ENCODE measurements around the gene CD46. TPM values are rescaled to one million over a fixed set of nuclear protein-coding genes. Genes with fewer than 3 reads are reported as not detected.

The CD46 gene
- total RNA-seq, 1 donor = 120 TPM

- Histone ChIP-seq H3K27me3 (ENCODE audit: insufficient read depth, low read length) (no peaks in the 10 kb centered on the region), H3K4me3 (ENCODE audit: low read length) (no peak overlapping the region), H3K9me3 (ENCODE audit: low read depth, low read length) (no peaks in the 10 kb centered on the region)
These were observed 50.0 kb downstream of the CD46 start for GRCh38 chr1:207801819-207802218.

GRCh38 chr1:207803678-207804077 lies 51.8 kb downstream of the CD46 start:
- H3K4me3 ChIP-seq (ENCODE audit: low read length) = no peak overlapping the region
- H3K27me3 ChIP-seq (ENCODE audit: insufficient read depth, low read length) = no peaks in the 10 kb centered on the region
- peaks cover 40% of the 10 kb centered on the region for H3K4me1 ChIP-seq (ENCODE audit: insufficient read depth, low read length)
- no peaks in the 10 kb centered on the region for H3K9me3 ChIP-seq (ENCODE audit: low read depth, low read length)

More at GRCh38 chr1:207801819-207802218, 50.0 kb downstream of the CD46 start:
- peaks cover 36% of the 10 kb centered on the region for H3K4me1 ChIP-seq (ENCODE audit: insufficient read depth, low read length)

GRCh38 chr1:207804721-207805468 lies 53.0 kb downstream of the CD46 start:
- H3K4me3 ChIP-seq (ENCODE audit: low read length) = no peak overlapping the region
- no peaks in the 10 kb centered on the region for H3K27me3 ChIP-seq (ENCODE audit: insufficient read depth, low read length)
- H3K4me1 ChIP-seq (ENCODE audit: insufficient read depth, low read length) = peaks cover 31% of the 10 kb centered on the region

GRCh38 chr1:207805841-207806421 lies 54.1 kb downstream of the CD46 start:
- Histone ChIP-seq H3K9me3 (ENCODE audit: low read depth, low read length) (no peaks in the 10 kb centered on the region), H3K27me3 (ENCODE audit: insufficient read depth, low read length) (no peaks in the 10 kb centered on the region), H3K4me3 (ENCODE audit: low read length) (no peak overlapping the region), H3K4me1 (ENCODE audit: insufficient read depth, low read length) (peaks cover 31% of the 10 kb centered on the region)

More at GRCh38 chr1:207804721-207805468, 53.0 kb downstream of the CD46 start:
- H3K9me3 ChIP-seq (ENCODE audit: low read depth, low read length) = no peaks in the 10 kb centered on the region

- peaks cover 31% of the 10 kb centered on the region for H3K4me1 ChIP-seq (ENCODE audit: insufficient read depth, low read length)
- no peaks in the 10 kb centered on the region for H3K9me3 ChIP-seq (ENCODE audit: low read depth, low read length)
- H3K27me3 ChIP-seq (ENCODE audit: insufficient read depth, low read length) = no peaks in the 10 kb centered on the region
- no peak overlapping the region for H3K4me3 ChIP-seq (ENCODE audit: low read length)
These were observed 54.9 kb downstream of the CD46 start for GRCh38 chr1:207806531-207807325.

- H3K27me3 ChIP-seq (ENCODE audit: insufficient read depth, low read length) = no peaks in the 10 kb centered on the region
- no peak overlapping the region for H3K4me3 ChIP-seq (ENCODE audit: low read length)
- H3K9me3 ChIP-seq (ENCODE audit: low read depth, low read length) = no peaks in the 10 kb centered on the region
- H3K4me1 ChIP-seq (ENCODE audit: insufficient read depth, low read length) = peaks cover 31% of the 10 kb centered on the region
These were observed 55.5 kb downstream of the CD46 start for GRCh38 chr1:207807326-207807689.

GRCh38 chr1:207807690-207808321 lies 56.0 kb downstream of the CD46 start:
- H3K4me3 ChIP-seq (ENCODE audit: low read length) = no peak overlapping the region
- no peaks in the 10 kb centered on the region for H3K9me3 ChIP-seq (ENCODE audit: low read depth, low read length)
- H3K27me3 ChIP-seq (ENCODE audit: insufficient read depth, low read length) = no peaks in the 10 kb centered on the region
- peaks cover 32% of the 10 kb centered on the region for H3K4me1 ChIP-seq (ENCODE audit: insufficient read depth, low read length)

GRCh38 chr1:207808322-207808705 lies 56.5 kb downstream of the CD46 start:
- H3K4me3 ChIP-seq (ENCODE audit: low read length) = no peak overlapping the region
- no peaks in the 10 kb centered on the region for H3K27me3 ChIP-seq (ENCODE audit: insufficient read depth, low read length)
- H3K4me1 ChIP-seq (ENCODE audit: insufficient read depth, low read length) = peaks cover 37% of the 10 kb centered on the region
- H3K9me3 ChIP-seq (ENCODE audit: low read depth, low read length) = no peaks in the 10 kb centered on the region

- peaks cover 44% of the 10 kb centered on the region for H3K4me1 ChIP-seq (ENCODE audit: insufficient read depth, low read length)
These were observed 57.2 kb downstream of the CD46 start for GRCh38 chr1:207808911-207809555.

GRCh38 chr1:207810173-207810572 lies 58.3 kb downstream of the CD46 start:
- Histone ChIP-seq H3K4me3 (ENCODE audit: low read length) (no peak overlapping the region), H3K4me1 (ENCODE audit: insufficient read depth, low read length) (peaks cover 55% of the 10 kb centered on the region), H3K9me3 (ENCODE audit: low read depth, low read length) (no peaks in the 10 kb centered on the region), H3K27me3 (ENCODE audit: insufficient read depth, low read length) (no peaks in the 10 kb centered on the region)

More at GRCh38 chr1:207808911-207809555, 57.2 kb downstream of the CD46 start:
- Histone ChIP-seq H3K9me3 (ENCODE audit: low read depth, low read length) (no peaks in the 10 kb centered on the region), H3K4me3 (ENCODE audit: low read length) (no peak overlapping the region), H3K27me3 (ENCODE audit: insufficient read depth, low read length) (no peaks in the 10 kb centered on the region)

GRCh38 chr1:207810606-207811295 lies 58.9 kb downstream of the CD46 start:
- Histone ChIP-seq H3K4me1 (ENCODE audit: insufficient read depth, low read length) (peaks cover 57% of the 10 kb centered on the region), H3K4me3 (ENCODE audit: low read length) (no peak overlapping the region), H3K9me3 (ENCODE audit: low read depth, low read length) (no peaks in the 10 kb centered on the region), H3K27me3 (ENCODE audit: insufficient read depth, low read length) (no peaks in the 10 kb centered on the region)

- H3K4me1 ChIP-seq (ENCODE audit: insufficient read depth, low read length) = peaks cover 57% of the 10 kb centered on the region
- H3K9me3 ChIP-seq (ENCODE audit: low read depth, low read length) = no peaks in the 10 kb centered on the region
- no peaks in the 10 kb centered on the region for H3K27me3 ChIP-seq (ENCODE audit: insufficient read depth, low read length)
- H3K4me3 ChIP-seq (ENCODE audit: low read length) = no peak overlapping the region
These were observed 59.5 kb downstream of the CD46 start for GRCh38 chr1:207811319-207811718.

GRCh38 chr1:207811920-207812720 lies 60.3 kb downstream of the CD46 start:
- no peaks in the 10 kb centered on the region for H3K27me3 ChIP-seq (ENCODE audit: insufficient read depth, low read length)
- no peaks in the 10 kb centered on the region for H3K9me3 ChIP-seq (ENCODE audit: low read depth, low read length)
- peaks cover 57% of the 10 kb centered on the region for H3K4me1 ChIP-seq (ENCODE audit: insufficient read depth, low read length)
- H3K4me3 ChIP-seq (ENCODE audit: low read length) = no peak overlapping the region

Data from mononuclear cell (primary cell).